Endothelial cell of umbilical vein (primary cell): ENCODE measurements around the gene HDHD5.
A peak's percentile ranks its signal among the peaks of the same experiment; 100 is the strongest.

ENCODE experiments used
- EZH2 ChIP-seq: IDR thresholded peaks from 2 replicates; pipeline ENCODE4 v1.6.1; 2012; ENCODE audit warnings: borderline replicate concordance, low read depth, mild to moderate bottlenecking, moderate library complexity, low read length, inconsistent platforms; ENCODE audit not compliant: severe bottlenecking
- GATA2 ChIP-seq: IDR thresholded peaks from 2 replicates; pipeline ENCODE4 v1.7.0; 2011; ENCODE audit warnings: low read depth, mild to moderate bottlenecking, moderate library complexity, mixed read lengths, low read length; ENCODE audit not compliant: insufficient read length, insufficient read depth
- JUN ChIP-seq: IDR thresholded peaks from 2 replicates; pipeline ENCODE4 v1.6.1; 2011; ENCODE audit warnings: borderline replicate concordance, low read depth; ENCODE audit not compliant: insufficient read length, insufficient read depth
- MYC ChIP-seq: IDR thresholded peaks from one replicate; pipeline ENCODE4 v1.6.1; 2011; ENCODE audit warnings: mild to moderate bottlenecking, low read depth, low read length
- POLR2A ChIP-seq: IDR thresholded peaks from 2 replicates; pipeline ENCODE4 v1.6.1; 2012; ENCODE audit warnings: low read depth, mild to moderate bottlenecking, control low read depth, low read length
- POLR2AphosphoS5 ChIP-seq: IDR thresholded peaks from 2 replicates; pipeline ENCODE4 v1.6.1; 2012; ENCODE audit warnings: low read depth, mild to moderate bottlenecking, control low read depth, low read length, moderate library complexity; ENCODE audit not compliant: insufficient read depth
- TF ChIP-seq, protein P1 (sequence below), 2 donors: IDR thresholded peaks; 1 replicate in 1 of 2; 2 replicates in 1 of 2; pipeline ENCODE4 v1.5.1; 2011; ENCODE audit warnings: low read length in 2 of 2, mild to moderate bottlenecking in 2 of 2, moderate library complexity in 2 of 2, control low read depth in 1 of 2, inconsistent platforms in 1 of 2, low read depth in 1 of 2; ENCODE audit not compliant: insufficient read depth in 1 of 2; ENCODE audit errors: extremely low read depth in 1 of 2

DNA sequence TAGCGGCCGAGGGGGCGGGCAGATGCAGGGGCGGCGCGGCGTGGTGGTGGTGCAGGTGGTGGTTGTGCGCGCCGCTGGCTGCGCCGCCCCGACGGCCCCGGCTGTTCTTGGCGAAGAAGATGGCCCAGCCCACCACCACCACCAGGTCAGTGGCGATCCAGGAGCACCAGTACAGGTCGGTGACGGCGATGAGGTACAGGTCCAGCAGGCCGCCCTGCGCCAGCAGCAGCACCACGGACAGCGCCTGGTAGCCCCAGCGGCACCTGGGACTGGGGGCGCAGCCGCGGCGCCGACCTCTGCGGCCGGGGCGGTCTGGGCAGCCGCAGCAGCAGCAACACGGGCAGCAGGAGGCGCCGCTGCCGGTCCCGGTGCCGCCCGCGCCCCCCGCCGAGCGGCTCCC, 38.8 kb downstream of the HDHD5 start:
- TF ChIP-seq, protein P1, sequence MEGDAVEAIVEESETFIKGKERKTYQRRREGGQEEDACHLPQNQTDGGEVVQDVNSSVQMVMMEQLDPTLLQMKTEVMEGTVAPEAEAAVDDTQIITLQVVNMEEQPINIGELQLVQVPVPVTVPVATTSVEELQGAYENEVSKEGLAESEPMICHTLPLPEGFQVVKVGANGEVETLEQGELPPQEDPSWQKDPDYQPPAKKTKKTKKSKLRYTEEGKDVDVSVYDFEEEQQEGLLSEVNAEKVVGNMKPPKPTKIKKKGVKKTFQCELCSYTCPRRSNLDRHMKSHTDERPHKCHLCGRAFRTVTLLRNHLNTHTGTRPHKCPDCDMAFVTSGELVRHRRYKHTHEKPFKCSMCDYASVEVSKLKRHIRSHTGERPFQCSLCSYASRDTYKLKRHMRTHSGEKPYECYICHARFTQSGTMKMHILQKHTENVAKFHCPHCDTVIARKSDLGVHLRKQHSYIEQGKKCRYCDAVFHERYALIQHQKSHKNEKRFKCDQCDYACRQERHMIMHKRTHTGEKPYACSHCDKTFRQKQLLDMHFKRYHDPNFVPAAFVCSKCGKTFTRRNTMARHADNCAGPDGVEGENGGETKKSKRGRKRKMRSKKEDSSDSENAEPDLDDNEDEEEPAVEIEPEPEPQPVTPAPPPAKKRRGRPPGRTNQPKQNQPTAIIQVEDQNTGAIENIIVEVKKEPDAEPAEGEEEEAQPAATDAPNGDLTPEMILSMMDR (IDR thresholded peaks at IDR 0.05; ENCODE audit: extremely low read depth in 1 of 2, insufficient read depth in 1 of 2, low read depth in 1 of 2, low read length in 2 of 2), result no peak
- peak; percentile 56 for TF ChIP-seq EZH2
- no peak for TF ChIP-seq POLR2A
- no peak for TF ChIP-seq POLR2AphosphoS5
- TF ChIP-seq JUN, result no peak
- no peak for TF ChIP-seq GATA2
- no peak for TF ChIP-seq MYC
